GM21381 (cell line): ENCODE measurements around the gene SKAP1.

Source experiments
- ATAC-seq: cut with Tn5 transposase; IDR thresholded peaks from one replicate; pipeline ENCODE4 v1.9.1; 2021; ENCODE audit warnings: mild to moderate bottlenecking, moderate library complexity; ENCODE audit not compliant: unreplicated experiment

The SKAP1 gene

DNA sequence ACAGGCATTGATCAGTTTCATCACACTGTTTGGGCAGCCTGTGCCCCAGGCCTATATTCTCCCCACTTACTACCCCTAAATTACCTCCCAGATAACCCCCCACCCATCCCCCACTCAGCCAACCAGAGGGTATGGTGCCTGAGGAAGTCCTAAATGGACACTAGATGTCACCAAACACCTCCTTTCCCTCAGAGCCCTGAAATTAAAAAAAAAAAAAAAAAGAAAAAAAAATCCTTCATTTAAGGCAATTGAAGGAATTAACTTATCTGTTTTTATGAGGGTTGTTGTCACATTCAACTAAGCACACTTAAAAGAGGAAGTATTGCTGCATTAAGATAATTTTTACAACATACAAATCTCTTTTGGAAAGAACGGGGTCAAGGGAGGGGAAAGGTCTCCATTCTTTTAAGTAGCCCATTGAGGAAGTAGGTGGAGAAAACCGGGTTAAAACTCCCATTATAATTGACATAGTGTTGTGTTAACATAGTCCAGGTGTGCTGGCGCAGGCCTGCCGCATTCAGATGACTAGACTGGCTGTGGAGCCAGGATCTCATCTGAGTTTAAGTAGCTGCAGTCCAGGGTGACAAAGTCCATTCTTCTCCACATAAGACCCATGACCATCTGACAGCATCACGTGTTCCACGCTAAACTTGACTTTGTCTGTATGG is 276.2 kb downstream of the SKAP1 start:
- ATAC-seq: no peak

DNA sequence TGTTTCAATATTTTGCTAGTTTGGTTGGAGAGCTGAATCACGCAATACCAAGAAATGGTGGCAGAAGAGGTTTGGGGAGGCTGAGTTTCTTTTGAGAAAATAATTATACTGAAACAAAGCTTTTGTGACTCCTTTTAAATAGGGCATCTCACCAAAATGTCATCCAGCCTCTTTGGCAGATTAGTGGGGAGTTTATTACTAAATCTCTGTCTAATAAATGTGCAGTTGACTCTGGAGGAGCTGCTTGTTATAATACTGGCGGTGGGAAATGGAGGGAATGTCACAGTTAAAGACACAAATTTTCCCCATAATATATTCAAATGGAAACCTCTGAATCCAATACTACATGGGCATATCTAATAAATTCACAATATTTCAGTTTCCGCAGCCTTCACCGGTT is 277.7 kb downstream of the SKAP1 start:
- ATAC-seq: no peak

DNA sequence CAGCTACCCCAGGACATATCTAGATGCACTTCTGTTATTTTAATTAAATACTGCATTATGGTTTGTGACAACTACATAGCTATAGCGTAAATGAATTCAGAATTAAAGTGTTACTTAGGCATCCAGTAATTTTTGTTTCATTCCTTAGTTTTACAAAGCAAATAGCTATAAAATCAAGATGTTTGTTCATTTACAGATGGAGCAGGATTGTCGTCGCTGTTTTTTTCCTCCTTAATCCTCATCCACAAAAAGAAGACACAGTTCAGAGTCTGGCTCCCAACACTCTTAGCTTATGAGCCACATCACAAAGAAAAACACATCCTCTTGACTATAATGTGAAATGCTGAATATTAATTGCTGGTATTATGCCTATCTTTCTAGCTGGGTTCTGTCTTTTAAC is 278.8 kb downstream of the SKAP1 start:
- ATAC-seq: no peak

DNA sequence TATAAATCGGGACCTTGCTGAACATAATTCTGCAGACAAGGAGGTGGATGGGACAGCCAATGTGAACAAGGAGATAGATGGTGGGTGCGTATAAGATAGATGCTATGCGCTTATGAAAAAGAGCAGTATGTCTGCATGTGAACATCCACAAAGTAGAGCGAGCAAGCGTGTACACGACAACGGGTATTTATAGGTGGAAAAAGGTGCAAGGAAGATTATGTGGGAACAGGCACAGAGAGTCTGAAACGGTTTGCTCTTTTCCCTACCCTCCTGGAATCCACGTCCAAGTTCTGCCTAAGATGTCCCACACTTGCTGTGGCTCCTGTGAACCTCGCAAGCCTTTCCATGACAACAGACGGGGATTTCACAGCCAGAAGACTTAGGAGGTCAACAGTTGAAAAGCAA is 279.4 kb downstream of the SKAP1 start:
- ATAC-seq: no peak

DNA sequence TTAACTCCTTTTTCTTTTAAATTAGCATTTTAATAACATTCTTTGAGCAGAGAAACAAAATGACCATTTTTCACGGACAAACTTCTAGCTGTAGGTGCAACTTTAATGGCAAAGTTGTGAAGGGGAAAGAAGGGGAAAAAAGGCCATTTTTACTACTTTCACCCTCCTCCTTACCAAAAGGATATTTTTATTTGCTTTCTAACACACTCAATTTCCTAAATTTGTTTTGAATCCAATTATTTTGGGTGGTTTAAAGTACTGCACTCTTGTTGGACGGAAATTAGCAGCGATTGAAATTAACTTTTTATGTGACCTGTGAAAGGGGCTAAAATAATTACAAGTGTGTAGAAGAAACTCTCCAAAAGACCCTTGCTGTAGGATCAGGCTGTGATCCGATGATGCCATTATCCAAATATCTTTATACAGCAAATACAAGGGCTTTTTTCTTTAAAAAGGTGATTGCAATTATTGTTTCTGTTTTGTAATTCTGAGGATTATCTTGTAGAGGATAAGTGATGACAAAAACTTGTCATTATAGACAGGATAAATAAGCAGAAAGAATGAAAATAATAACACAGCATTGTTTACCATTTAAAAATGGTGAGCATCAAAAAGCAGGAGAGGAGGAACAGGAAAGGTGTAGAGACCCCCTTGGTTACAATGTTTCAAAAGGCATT is 280.1 kb downstream of the SKAP1 start:
- no peak for ATAC-seq

DNA sequence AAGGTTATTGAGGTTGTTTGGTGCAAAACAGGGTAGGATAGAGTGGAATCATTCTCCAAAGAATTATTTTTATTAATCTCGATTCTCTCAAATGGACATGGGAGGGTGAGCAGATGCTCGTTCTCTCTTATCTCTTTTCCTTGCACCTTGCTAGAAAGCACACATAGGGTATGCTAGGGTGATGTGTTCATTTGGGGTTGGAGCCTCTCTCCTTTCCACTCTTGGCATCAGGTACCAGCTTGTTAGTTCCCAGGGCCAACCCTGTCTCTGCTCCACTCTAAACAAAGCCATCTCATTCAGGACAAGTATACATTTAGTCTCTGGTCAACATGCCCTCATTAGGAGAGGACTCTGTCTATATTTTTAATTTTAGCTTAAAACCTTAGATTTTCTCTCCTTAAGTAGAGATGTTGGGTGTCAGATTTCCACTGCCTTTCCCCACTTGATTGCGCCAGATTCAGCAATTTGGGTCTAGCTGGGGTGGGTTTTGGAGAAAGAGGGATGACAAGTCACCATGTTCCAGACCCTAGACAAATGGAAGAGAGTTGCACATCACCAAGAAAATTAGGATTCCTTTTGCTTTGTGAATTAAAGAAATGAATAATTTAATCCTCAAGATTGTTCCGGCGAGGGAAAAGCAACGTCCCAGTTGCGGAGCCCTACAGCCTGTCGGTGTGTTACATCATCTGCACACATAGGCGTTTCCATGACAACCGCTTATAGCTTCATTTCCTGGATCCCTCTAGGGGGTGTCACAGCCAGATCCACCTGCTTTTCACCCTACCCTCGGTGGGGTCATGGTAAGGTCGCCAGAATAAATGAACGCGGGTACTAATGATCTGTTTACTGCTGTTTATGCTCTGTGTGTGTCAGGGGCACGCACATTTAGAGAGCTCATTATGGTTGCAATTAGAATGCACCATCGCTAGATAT is 280.9 kb downstream of the SKAP1 start:
- ATAC-seq: no peak

DNA sequence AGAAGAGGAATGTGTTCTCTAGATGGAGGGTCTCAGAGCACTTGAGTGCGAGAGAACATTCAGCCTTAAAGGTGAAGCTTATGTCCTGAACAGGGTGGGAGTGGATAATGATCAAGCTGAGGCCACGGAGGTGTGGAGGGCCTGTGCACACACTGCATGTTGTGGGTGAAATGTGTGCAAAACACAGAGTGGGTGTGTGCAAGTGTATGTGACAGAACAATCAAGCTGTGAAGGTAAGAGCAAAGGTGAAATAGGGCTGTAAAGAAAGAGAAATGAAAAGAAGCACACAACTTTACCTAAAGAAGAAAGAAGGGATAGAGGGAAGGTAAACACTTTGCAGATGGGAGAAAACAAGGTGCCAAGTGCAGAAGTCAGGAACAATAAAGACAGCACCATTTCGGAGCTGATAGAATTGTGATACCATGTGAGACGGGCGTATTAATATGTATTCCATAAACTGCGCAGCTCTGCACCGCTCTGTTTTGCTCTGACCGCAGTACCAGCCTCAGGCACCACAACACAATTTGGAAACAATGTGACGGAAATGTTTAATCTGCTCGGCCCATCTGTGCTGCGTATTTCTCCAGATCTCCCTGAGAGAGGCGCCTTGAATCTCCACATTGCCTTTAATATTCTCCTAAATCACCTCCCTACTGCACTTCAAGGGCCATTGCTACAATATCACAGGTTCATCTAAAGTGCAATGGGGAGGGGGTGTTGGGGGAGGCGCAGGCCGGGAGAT is 281.8 kb downstream of the SKAP1 start:
- ATAC-seq: no peak

DNA sequence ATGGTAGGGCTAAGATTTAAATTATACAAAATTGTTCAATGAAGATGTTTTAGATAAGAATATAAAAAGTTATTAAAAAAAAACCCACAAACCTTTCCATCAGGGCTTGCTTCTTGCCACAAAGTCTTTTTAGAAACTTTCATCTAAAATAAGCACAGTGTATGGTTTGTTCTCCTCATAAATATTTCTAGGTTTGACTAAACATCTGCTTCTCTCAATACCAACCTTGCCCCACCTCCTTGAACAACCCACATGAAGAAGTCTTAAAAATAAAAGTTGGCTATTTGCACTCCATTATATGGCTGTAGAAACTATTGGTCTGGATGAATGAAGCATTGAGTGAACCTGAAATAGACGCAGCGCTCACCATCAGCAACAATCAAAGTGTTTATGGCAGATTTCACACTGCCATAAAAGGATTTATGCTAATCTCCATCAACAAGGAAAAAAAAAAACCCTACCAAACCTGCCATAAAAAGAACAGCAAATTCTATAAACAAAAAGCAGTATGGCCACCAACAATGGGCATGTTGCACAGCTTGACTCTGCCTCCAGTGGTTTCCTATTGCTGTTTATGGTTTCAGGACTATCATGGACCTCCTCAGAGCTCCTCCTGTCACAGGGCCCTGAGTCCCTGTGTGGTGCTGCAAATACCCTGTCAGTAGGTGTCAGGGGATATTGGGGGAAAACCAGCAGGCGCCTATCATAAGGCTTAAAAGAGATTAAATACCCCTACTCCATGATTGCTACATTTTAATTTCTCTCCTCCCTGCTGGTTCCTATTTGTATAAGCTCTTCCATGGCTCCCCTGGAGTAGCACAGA is 284.8 kb downstream of the SKAP1 start:
- no peak for ATAC-seq

DNA sequence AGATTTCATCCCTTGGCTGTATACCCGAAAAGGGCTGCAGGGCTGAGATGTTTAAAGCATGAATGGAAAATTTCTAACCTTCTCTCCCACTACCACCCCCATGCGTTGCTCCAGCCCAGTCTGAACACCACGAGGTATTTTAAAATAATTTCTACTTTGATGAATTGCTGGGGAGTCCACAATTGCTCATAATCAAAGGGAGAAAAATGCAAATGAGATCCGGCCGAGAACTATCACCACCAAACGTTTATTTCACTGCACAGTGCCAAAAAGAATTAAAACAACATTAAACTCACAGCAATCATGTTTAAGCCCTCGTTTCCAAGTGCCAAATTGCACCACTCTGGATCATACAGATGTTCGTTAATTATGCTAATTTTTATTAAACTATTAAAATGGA is 285.8 kb downstream of the SKAP1 start:
- ATAC-seq: no peak

DNA sequence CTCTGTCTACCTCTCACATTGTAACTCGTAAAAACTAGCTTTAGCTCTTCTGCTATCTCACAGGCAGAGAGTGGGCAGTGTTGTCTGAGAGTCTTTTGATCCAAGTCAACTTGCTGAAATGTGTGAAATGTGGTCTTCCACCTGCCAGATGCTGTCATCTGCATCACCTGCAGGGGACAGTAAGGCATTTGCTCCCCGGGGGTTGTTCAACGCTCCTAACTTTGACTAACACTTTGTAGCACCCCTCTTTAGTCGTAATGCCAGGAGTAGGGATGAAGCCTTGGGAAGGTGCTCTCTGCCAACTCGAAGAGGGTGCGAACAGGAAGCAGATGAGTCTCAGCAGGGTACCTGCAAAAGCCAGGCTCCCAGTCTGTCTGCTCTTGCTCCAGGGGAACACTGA is 286.4 kb downstream of the SKAP1 start:
- no peak for ATAC-seq

DNA sequence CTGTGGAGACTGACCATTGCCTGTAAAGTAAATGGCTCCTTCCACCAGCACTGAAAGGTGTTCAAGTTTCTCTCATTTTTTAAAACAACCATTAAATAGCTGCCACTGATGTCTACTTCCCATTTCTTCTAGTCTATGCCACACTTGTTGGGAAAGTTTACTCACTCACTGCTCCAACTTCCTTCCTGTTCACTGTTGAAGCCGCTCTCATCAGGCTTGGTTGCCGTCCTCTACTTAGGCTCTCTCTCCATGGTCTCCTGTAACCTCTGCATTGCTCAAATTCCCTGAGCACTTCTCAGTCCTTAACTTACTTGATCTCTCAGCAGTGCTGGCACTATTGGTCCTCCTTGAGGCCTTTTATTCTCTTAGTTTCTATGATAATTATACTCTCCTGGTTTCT is 290.1 kb downstream of the SKAP1 start:
- ATAC-seq: no peak

DNA sequence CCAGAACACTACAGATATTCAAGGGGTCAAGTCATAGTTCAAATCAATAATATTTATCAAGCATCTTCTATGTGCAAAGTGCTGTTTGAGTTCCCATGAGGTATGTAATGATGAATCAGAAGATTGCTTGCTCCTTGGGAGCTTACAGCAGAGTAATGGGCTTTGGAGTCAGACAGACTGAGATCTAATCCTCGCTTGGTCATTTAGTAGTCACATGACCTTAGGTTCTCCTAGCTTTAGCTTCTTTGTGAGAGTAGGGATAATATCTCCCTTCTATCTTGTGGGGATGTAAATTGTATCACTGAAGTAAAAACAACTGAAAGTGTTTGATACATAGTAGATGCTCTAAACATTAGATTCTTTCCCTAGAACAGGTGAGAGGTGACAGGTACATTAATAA is 292.4 kb downstream of the SKAP1 start:
- no peak for ATAC-seq

DNA sequence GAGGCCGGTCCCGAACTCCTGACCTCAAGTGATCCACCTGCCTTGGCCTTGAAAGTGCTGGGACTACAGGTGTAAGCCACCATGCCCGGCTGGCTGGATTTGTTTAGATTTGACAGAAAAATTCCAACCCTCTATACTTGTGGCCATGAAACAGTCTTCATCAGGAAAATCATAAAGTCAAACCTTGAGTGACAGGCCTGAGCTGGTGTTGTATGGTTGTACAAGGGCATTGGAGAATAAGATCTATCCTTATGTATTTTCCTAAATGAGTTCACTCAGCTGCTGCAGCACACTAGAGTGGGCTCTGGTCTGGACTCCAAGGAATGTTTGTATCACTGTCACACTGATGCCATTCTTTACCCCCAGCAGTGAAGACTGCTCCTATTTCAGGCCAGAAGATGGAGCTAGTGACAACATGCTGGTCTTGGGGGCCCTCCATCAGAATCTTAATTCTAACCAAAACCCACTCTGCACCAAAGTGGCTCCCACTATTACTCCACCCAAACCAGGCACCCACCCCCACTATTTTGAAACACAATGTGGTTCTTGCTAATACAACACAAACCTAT is 295.0 kb downstream of the SKAP1 start:
- ATAC-seq: no peak

DNA sequence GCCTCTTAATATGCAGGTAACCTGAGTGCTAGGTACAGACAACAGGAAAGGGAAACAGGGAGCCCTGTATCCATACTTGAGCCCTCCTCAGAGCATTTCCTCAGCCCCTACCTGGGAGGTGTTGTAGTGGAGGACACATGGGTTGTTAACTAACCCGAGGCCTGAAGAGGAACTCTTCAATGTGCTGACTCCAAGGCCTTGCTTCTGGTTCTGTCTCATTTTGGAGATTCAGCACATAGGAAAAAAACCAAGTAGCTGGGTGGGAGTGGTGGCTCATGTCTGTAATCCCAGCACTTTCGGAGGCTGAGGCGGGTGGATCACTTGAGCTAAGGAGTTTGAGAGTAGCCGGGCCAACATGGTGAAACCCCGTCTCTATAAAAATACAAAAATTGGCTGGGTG is 297.6 kb downstream of the SKAP1 start:
- ATAC-seq: no peak

DNA sequence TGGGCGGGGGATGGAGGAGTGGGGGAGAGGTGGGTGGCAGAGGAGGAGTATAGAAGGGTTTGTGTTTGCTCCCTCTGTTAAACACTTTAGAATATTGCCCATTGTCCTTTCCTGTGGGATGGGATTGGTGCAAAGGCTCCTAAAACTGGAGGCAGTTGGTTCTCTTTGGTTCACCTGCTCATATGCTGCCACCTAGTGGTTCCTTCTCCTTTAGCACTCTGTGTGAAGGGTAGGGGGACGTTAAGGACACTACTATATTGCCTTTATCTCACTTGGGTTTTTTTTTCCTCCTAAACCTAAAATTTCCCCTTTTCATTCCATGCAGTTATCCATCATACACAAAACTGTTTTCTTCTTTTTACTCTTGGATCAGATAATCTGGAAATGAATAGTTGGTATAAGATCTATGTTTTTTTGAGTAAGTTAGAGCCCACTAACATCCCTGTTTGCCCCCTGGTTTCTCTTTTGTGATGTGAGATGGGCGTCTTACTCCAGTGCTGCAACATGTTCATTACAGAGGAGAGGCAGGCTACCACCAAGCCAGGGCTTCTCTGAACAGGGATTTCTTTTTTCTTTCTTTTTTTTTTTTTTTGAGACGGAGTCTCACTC is 298.7 kb downstream of the SKAP1 start:
- no peak for ATAC-seq

DNA sequence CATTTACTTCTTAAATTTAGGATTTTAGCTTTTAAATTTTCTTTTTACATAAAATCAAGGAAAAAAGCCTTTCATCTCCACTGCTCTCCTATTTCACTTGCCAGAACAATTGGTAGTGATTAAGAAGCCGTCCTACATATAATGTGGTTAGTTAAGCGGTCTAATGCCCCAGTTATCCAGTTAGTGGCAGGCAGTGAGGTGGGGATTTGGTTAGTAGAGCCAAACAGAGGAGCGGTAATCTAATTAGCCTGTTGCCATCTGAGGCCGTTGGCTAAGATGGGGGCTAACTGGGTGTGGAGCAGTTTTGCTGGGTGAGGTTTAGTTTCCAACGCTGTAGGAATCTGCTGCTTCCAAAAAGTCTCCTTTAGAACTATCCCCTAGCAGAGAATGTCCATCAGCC is 300.0 kb downstream of the SKAP1 start:
- ATAC-seq: no peak

DNA sequence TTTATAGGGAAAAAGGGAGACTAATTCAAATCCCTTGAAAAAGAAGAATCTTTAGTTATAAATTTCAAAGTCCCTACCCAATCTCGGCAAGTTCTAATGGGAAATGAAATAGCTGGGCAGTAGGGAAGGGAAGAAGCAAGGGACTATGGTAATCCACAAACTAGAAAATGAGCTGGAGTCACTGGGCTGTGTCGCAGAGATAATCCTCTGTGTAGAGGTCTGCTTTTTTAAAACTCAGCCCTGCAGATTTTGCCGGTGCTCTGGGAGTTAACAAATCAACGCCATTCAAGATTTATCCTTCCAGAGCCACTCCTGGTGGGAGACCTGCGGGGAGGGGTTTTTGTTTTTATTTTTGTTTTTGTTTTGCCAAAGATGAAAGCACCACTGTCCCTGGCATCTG is 301.6 kb downstream of the SKAP1 start:
- ATAC-seq: no peak

DNA sequence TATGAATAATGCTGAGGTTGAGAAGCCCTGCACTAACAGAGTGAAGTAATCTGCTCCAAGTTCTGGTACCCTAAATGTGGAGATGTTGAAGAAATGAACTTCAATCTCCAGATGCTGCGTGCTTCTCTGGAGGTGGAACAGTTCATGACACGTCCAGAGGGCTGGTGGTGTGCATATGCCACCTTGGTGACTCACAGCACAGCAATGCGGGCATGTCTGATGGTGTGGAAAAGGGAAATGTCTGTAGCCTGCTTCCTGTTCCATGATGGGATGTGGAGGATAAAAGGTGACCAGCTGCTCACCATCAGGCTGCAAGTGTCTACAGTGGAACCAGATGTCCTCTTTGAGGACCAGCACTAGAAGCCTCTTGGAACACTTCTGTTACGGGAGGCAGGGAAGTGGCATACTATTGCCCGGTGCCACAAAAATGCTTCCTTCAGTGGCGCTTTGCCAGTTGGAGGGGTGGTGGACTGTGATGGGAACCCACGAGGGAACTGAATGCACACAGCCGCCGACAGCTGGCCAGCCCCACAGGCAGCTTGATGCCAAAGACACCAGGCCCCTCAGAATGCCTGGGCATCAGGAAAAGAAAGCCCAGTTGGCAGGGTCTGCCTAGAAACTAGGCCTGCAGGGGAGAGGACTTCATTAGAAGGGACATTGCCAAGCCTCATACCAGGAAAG is 302.5 kb downstream of the SKAP1 start:
- ATAC-seq: no peak

DNA sequence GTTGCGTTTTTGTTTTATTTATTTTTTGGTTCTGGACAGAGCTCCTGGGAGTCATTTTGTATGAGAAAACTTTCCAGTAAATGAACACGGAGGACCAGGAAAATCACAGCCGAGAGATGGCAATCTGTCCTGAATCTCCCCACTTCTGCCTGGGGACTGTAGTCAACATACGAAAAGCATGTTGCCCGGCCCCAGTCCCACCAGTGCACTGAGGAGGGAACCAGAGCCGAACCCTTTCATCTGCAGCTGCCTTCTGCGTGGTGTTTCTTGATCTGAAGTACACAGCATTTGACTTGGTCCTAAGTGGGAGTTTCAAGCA is 303.5 kb downstream of the SKAP1 start:
- no peak for ATAC-seq
